Neuronal stem cell (in vitro differentiated cells): ENCODE results near the gene DZIP1. TPM values are rescaled to one million over a fixed set of nuclear protein-coding genes. Genes with fewer than 3 reads are reported as not detected.
"Not testable (repeated sequence)": the region's sequence is repeated elsewhere in the genome, so short reads cannot be mapped to it uniquely, and the experiment has no call there.

Source experiments
- DNase-seq: peaks from one replicate; pipeline ENCODE4 v3.0.0-alpha.2; 2013; ENCODE audit warnings: low spot score
- H2AFZ ChIP-seq: one replicate; pipeline ENCODE4 v1.6.1; 2013; ENCODE audit warnings: mild to moderate bottlenecking, low read length, inconsistent platforms
- H2AK5ac ChIP-seq: 2 replicates; pipeline ENCODE4 v1.6.1; 2013; ENCODE audit warnings: low read depth, mild to moderate bottlenecking, inconsistent platforms, low read length, moderate library complexity, mixed read lengths
- H2BK120ac ChIP-seq: 2 replicates; pipeline ENCODE4 v1.6.1; 2013; ENCODE audit warnings: low read depth, mild to moderate bottlenecking, inconsistent platforms, low read length, moderate library complexity, mixed read lengths
- H2BK12ac ChIP-seq: one replicate; pipeline ENCODE4 v1.6.1; 2013; ENCODE audit warnings: low read length, inconsistent platforms
- H2BK15ac ChIP-seq: 2 replicates; pipeline ENCODE4 v1.6.1; 2013; ENCODE audit warnings: mild to moderate bottlenecking, low read length, inconsistent platforms, mixed read lengths
- H2BK5ac ChIP-seq: one replicate; pipeline ENCODE4 v1.6.1; 2013; ENCODE audit warnings: inconsistent platforms, mild to moderate bottlenecking, low read length, moderate library complexity
- H3K14ac ChIP-seq: one replicate; pipeline ENCODE4 v1.6.1; 2013; ENCODE audit warnings: low read length, inconsistent platforms
- H3K18ac ChIP-seq: 2 replicates; pipeline ENCODE4 v1.6.1; 2013; ENCODE audit warnings: low read length, inconsistent platforms
- H3K23ac ChIP-seq: 2 replicates; pipeline ENCODE4 v1.6.1; 2013; ENCODE audit warnings: low read depth, mild to moderate bottlenecking, mixed read lengths, low read length, inconsistent platforms; ENCODE audit not compliant: poor library complexity
- H3K27ac ChIP-seq: replicated peaks from 3 replicates; pipeline ENCODE4 v1.5.1; 2013; ENCODE audit warnings: low read length, inconsistent platforms
- H3K27me3 ChIP-seq, 3 experiments: 2 replicates each; pipeline ENCODE4 v1.6.1; 2013; ENCODE audit warnings: low read length in 3 of 3, mild to moderate bottlenecking in 2 of 3, inconsistent platforms in 1 of 3, low read depth in 1 of 3, mixed read lengths in 1 of 3, moderate library complexity in 1 of 3; ENCODE audit not compliant: control insufficient read depth in 3 of 3, insufficient read depth in 3 of 3
- H3K36me3 ChIP-seq, 2 donors: replicated peaks in 1 of 2; 2 replicates each; pipeline ENCODE4 v1.6.1; 2013; ENCODE audit warnings: low read length in 2 of 2; ENCODE audit not compliant: control insufficient read depth in 2 of 2, insufficient read depth in 2 of 2
- H3K4ac ChIP-seq: 2 replicates; pipeline ENCODE4 v1.6.1; 2013; ENCODE audit warnings: inconsistent platforms, mild to moderate bottlenecking, low read length, moderate library complexity
- H3K4me1 ChIP-seq, 2 donors: 1 replicate in 1 of 2; 2 replicates in 1 of 2; pipeline ENCODE4 v1.6.1; 2013; ENCODE audit warnings: low read length in 2 of 2, low read depth in 1 of 2; ENCODE audit not compliant: control insufficient read depth in 2 of 2, insufficient read depth in 1 of 2
- H3K4me2 ChIP-seq: one replicate; pipeline ENCODE4 v1.6.1; 2013; ENCODE audit warnings: mild to moderate bottlenecking, low read length, inconsistent platforms; ENCODE audit not compliant: insufficient read depth, poor library complexity, severe bottlenecking
- H3K4me3 ChIP-seq, 2 donors: 2 replicates each; pipeline ENCODE4 v1.5.1; 2013; ENCODE audit warnings: low read length in 2 of 2, mild to moderate bottlenecking in 2 of 2, inconsistent platforms in 1 of 2, moderate library complexity in 1 of 2
- H3K79me1 ChIP-seq: one replicate; pipeline ENCODE4 v1.6.1; 2013; ENCODE audit warnings: low read depth, mild to moderate bottlenecking, inconsistent platforms, low read length, moderate library complexity
- H3K9ac ChIP-seq: one replicate; pipeline ENCODE4 v1.6.1; 2013; ENCODE audit warnings: mild to moderate bottlenecking, low read depth, low read length, inconsistent platforms; ENCODE audit not compliant: poor library complexity
- H3K9me3 ChIP-seq, 2 donors: replicated peaks in 1 of 2; 2 replicates each; pipeline versions ENCODE3 to v1.6.1; 2013; ENCODE audit warnings: low read length in 2 of 2, mild to moderate bottlenecking in 2 of 2, inconsistent platforms in 1 of 2, low read depth in 1 of 2, mixed read lengths in 1 of 2, moderate library complexity in 1 of 2; ENCODE audit not compliant: control insufficient read depth in 2 of 2, insufficient read depth in 1 of 2
- H4K8ac ChIP-seq: one replicate; pipeline ENCODE4 v1.6.1; 2013; ENCODE audit warnings: low read depth, mild to moderate bottlenecking, inconsistent platforms, low read length, moderate library complexity
- H4K91ac ChIP-seq: one replicate; pipeline ENCODE4 v1.6.1; 2013; ENCODE audit warnings: low read length, low read depth, mild to moderate bottlenecking, inconsistent platforms; ENCODE audit not compliant: poor library complexity
- WGBS, 2 donors: extraction: QIAGEN DNeasy Blood & Tissue Kit; methylation state at CpG; one replicate each; pipeline ENCODE4 v1.1.7; 2013; ENCODE audit warnings: missing lambda C conversion rate in 2 of 2, mixed read lengths in 1 of 2; ENCODE audit not compliant: insufficient read length in 2 of 2, insufficient replicate concordance in 1 of 2; ENCODE audit errors: extremely low coverage in 2 of 2; 5-methylcytosine and 5-hydroxymethylcytosine counted together
- polyA plus RNA-seq, 2 experiments: library from polyadenylated mRNA; stranded (reverse); fragments of 200-250 nt; gene quantifications; one replicate each; pipeline ENCODE4 v1.2.3, GENCODE V29; 2013

Gene DZIP1
- 69.3 TPM for polyA plus RNA-seq (2013, experiment 1 of 2)
- 71.6 TPM for polyA plus RNA-seq (2013, experiment 2 of 2)

- H3K18ac ChIP-seq, result peak within 1 kb of the TSS; percentile 99
Observed at GRCh38 chr13:95644601-95645052, at the start of gene DZIP1. DZIP1 (minus strand) TSS chr13:95644706; CDS start chr13:95642029, 2,677 bp downstream.

DNA sequence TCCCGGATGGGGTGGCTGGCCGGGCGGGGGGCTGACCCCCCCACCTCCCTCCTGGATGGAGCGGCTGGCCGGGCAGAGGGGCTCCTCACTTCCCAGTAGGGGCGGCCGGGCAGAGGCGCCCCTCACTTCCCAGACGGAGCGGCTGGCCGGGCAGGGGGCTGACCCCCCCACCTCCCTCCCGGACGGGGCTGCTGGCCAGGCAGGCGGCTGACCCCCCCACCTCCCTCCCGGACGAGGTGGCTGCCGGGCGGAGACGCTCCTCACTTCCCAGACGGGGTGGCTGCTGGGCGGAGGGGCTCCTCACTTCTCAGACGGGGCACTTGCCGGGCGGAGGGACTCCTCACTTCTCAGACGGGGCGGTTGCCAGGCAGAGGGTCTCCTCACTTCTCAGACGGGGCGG lies 46.5 kb upstream of the DZIP1 start:
- H2BK120ac ChIP-seq, H4K8ac ChIP-seq: not testable (repeated sequence)

More at GRCh38 chr13:95644601-95645052, at the start of gene DZIP1:
- Histone ChIP-seq H3K4me3 (peak within 1 kb of the TSS; percentile 52 to 91), H3K36me3 (peaks cover 5 to 27% of the 10 kb centered on the region in 2 donors), H2BK12ac (no peak within 1 kb of the TSS), H2BK5ac (peak within 1 kb of the TSS; percentile 90), H3K14ac (peak within 1 kb of the TSS; percentile 99), H3K9me3 (peaks cover 1 to 4% of the 10 kb centered on the region in 2 donors), H3K27me3 (peaks cover 0 to 6% (median 0%) of the 10 kb centered on the region in 3 experiments), H4K91ac (peak within 1 kb of the TSS; percentile 85), H3K79me1 (peaks cover 10% of the 10 kb centered on the region), H2BK120ac (no peak within 1 kb of the TSS), H3K4ac (peak within 1 kb of the TSS; percentile 70), H3K9ac (peak within 1 kb of the TSS; percentile 92), H4K8ac (peak within 1 kb of the TSS; percentile 43), H3K27ac (peak within 1 kb of the TSS; percentile 80), H2BK15ac (peak within 1 kb of the TSS; percentile 61), H3K4me2 (peak within 1 kb of the TSS; percentile 96), H3K23ac (peak within 1 kb of the TSS; percentile 97), H2AK5ac (peak within 1 kb of the TSS; percentile 15), H3K4me1 (peaks cover 4 to 5% of the 10 kb centered on the region in 2 donors), H2AFZ (peak within 1 kb of the TSS; percentile 99)
- no CpG with 5 or more reads among the region's 30 CpGs for WGBS, 2 donors
- DNase-seq, result peak; percentile 78

GRCh38 chr13:95689582-95689926 lies 45.0 kb upstream of the DZIP1 start:
- Histone ChIP-seq H2BK12ac (no peak overlapping the region), H3K23ac (no peak overlapping the region), H3K4me1 (no peaks in the 10 kb centered on the region), H3K4me2 (no peak overlapping the region), H4K8ac (no peak overlapping the region), H2BK120ac (no peak overlapping the region), H3K9me3 (peaks cover 0 to 7% of the 10 kb centered on the region in 2 donors), H2BK15ac (no peak overlapping the region), H2AFZ (no peak overlapping the region), H3K9ac (no peak overlapping the region), H3K27ac (no peak overlapping the region), H3K18ac (no peak overlapping the region), H3K14ac (no peak overlapping the region), H3K27me3 (no peaks in the 10 kb centered on the region), H4K91ac (no peak overlapping the region), H3K4me3 (no peak overlapping the region), H3K4ac (no peak overlapping the region), H3K36me3 (no peaks in the 10 kb centered on the region), H2BK5ac (no peak overlapping the region), H3K79me1 (peaks cover 4% of the 10 kb centered on the region), H2AK5ac (no peak overlapping the region)
- no CpG with 5 or more reads among the region's 3 CpGs for WGBS, 2 donors
- no peak for DNase-seq

More for the DNA sequence above, 46.5 kb upstream of the DZIP1 start:
- not testable (repeated sequence) for H3K4me3 ChIP-seq, H3K36me3 ChIP-seq, H3K79me1 ChIP-seq, H2AFZ ChIP-seq, H3K4me1 ChIP-seq, H3K4me2 ChIP-seq, H3K9ac ChIP-seq, H2BK12ac ChIP-seq, H3K4ac ChIP-seq, DNase-seq, H3K27ac ChIP-seq, H3K23ac ChIP-seq, H2BK5ac ChIP-seq, H3K9me3 ChIP-seq, H2BK15ac ChIP-seq, H3K27me3 ChIP-seq, H4K91ac ChIP-seq, H2AK5ac ChIP-seq, H3K18ac ChIP-seq, H3K14ac ChIP-seq
- no CpG with 5 or more reads among the region's 28 CpGs for WGBS, 2 donors

DNA sequence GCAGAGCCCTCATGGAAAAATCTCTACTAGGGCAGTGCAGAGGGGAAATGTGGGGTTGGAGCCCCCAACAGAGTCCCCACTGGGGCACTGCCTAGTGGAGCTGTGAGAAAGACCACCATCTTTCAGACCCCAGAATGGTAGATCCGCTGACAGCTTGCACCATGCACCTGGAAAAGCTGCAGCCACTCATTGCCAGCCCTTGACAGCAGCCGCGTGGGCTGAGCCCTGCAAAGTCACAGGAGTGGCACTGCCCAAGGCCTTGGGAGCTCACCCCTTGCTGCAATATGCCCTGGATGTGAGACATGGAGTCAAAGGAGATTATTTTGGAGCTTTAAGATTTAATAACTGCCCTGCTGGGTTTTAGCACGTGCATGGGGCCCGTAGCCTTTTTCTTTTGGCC lies 40.5 kb upstream of the DZIP1 start:
- H3K14ac ChIP-seq, result not testable (repeated sequence)

More for the DNA sequence above, 40.5 kb upstream of the DZIP1 start:
- no CpG with 5 or more reads among the region's 5 CpGs for WGBS, 2 donors
- H2AK5ac ChIP-seq, H2BK12ac ChIP-seq, H3K36me3 ChIP-seq, H3K4me2 ChIP-seq, H4K91ac ChIP-seq, H3K9ac ChIP-seq, H2BK15ac ChIP-seq, H2BK120ac ChIP-seq, H3K4me1 ChIP-seq, H3K27me3 ChIP-seq, H3K23ac ChIP-seq, H3K9me3 ChIP-seq, H3K79me1 ChIP-seq, H3K4ac ChIP-seq, DNase-seq, H3K4me3 ChIP-seq, H2BK5ac ChIP-seq, H4K8ac ChIP-seq, H2AFZ ChIP-seq, H3K18ac ChIP-seq, H3K27ac ChIP-seq: not testable (repeated sequence)
